Measurements from ENCODE around the gene ZNF774. TPM values are rescaled to one million over a fixed set of nuclear protein-coding genes. Genes with fewer than 3 reads are reported as not detected.

The ZNF774 gene
- total and polyA plus RNA-seq, 2 of the 8 experiments (the other 6 are each of a cell fraction or from before 2014, with no cell fraction given) = 0.82 to 2.6 TPM

DNA sequence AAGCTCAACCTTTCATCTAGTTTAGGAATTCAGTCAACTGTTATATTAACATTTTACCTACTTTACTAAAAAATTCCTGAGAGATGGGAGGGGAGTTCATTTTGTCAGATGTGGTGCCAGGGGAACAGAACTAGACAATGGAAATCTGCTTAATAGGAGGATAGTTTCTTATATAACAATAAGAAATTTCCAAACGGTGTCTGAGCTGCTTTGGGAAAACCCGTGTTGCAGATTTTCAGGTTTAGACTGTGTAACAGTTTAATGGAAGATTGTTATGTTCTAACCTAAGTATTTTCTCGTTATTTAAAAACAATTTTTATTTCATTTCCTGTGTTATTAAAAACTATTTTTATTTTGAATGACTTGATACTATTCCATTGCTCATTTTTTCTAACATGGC lies 55.3 kb downstream of the ZNF774 start (continued):
- TF ChIP-seq, protein P1, sequence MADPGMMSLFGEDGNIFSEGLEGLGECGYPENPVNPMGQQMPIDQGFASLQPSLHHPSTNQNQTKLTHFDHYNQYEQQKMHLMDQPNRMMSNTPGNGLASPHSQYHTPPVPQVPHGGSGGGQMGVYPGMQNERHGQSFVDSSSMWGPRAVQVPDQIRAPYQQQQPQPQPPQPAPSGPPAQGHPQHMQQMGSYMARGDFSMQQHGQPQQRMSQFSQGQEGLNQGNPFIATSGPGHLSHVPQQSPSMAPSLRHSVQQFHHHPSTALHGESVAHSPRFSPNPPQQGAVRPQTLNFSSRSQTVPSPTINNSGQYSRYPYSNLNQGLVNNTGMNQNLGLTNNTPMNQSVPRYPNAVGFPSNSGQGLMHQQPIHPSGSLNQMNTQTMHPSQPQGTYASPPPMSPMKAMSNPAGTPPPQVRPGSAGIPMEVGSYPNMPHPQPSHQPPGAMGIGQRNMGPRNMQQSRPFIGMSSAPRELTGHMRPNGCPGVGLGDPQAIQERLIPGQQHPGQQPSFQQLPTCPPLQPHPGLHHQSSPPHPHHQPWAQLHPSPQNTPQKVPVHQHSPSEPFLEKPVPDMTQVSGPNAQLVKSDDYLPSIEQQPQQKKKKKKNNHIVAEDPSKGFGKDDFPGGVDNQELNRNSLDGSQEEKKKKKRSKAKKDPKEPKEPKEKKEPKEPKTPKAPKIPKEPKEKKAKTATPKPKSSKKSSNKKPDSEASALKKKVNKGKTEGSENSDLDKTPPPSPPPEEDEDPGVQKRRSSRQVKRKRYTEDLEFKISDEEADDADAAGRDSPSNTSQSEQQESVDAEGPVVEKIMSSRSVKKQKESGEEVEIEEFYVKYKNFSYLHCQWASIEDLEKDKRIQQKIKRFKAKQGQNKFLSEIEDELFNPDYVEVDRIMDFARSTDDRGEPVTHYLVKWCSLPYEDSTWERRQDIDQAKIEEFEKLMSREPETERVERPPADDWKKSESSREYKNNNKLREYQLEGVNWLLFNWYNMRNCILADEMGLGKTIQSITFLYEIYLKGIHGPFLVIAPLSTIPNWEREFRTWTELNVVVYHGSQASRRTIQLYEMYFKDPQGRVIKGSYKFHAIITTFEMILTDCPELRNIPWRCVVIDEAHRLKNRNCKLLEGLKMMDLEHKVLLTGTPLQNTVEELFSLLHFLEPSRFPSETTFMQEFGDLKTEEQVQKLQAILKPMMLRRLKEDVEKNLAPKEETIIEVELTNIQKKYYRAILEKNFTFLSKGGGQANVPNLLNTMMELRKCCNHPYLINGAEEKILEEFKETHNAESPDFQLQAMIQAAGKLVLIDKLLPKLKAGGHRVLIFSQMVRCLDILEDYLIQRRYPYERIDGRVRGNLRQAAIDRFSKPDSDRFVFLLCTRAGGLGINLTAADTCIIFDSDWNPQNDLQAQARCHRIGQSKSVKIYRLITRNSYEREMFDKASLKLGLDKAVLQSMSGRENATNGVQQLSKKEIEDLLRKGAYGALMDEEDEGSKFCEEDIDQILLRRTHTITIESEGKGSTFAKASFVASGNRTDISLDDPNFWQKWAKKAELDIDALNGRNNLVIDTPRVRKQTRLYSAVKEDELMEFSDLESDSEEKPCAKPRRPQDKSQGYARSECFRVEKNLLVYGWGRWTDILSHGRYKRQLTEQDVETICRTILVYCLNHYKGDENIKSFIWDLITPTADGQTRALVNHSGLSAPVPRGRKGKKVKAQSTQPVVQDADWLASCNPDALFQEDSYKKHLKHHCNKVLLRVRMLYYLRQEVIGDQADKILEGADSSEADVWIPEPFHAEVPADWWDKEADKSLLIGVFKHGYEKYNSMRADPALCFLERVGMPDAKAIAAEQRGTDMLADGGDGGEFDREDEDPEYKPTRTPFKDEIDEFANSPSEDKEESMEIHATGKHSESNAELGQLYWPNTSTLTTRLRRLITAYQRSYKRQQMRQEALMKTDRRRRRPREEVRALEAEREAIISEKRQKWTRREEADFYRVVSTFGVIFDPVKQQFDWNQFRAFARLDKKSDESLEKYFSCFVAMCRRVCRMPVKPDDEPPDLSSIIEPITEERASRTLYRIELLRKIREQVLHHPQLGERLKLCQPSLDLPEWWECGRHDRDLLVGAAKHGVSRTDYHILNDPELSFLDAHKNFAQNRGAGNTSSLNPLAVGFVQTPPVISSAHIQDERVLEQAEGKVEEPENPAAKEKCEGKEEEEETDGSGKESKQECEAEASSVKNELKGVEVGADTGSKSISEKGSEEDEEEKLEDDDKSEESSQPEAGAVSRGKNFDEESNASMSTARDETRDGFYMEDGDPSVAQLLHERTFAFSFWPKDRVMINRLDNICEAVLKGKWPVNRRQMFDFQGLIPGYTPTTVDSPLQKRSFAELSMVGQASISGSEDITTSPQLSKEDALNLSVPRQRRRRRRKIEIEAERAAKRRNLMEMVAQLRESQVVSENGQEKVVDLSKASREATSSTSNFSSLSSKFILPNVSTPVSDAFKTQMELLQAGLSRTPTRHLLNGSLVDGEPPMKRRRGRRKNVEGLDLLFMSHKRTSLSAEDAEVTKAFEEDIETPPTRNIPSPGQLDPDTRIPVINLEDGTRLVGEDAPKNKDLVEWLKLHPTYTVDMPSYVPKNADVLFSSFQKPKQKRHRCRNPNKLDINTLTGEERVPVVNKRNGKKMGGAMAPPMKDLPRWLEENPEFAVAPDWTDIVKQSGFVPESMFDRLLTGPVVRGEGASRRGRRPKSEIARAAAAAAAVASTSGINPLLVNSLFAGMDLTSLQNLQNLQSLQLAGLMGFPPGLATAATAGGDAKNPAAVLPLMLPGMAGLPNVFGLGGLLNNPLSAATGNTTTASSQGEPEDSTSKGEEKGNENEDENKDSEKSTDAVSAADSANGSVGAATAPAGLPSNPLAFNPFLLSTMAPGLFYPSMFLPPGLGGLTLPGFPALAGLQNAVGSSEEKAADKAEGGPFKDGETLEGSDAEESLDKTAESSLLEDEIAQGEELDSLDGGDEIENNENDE (IDR thresholded peaks at IDR 0.05; ENCODE audit: insufficient replicate concordance, low read length) = no peak
- TF ChIP-seq CHD2 (IDR thresholded peaks at IDR 0.05; ENCODE audit: low read length) = no peak
- TF ChIP-seq TBP (IDR thresholded peaks at IDR 0.05; ENCODE audit: low read depth, low read length) = no peak
- no peak for TF ChIP-seq CTBP2 (IDR thresholded peaks at IDR 0.05; ENCODE audit: borderline replicate concordance, insufficient read depth, insufficient read length, low read length)
- no peak for TF ChIP-seq CREB1 (IDR thresholded peaks at IDR 0.05)
- no peak for TF ChIP-seq RAD21 (IDR thresholded peaks at IDR 0.05 in 1 of 2, conservative IDR thresholded peaks at IDR 0.05 in 1 of 2; ENCODE audit: low read depth in 2 of 2, low read length in 2 of 2)
- TF ChIP-seq HDAC2 (IDR thresholded peaks at IDR 0.05; ENCODE audit: borderline replicate concordance in 1 of 2, low read depth in 2 of 2, low read length in 2 of 2) = no peak
- no peak for TF ChIP-seq RXRA (IDR thresholded peaks at IDR 0.05; ENCODE audit: insufficient read depth, low read depth, low read length)
- no peak for TF ChIP-seq TAF7 (optimal IDR thresholded peaks at IDR 0.05; ENCODE audit: borderline replicate concordance, low read depth, low read length)
- TF ChIP-seq SAP30 (IDR thresholded peaks at IDR 0.05; ENCODE audit: insufficient read depth, insufficient replicate concordance, low read length) = no peak
- TF ChIP-seq MAFK (IDR thresholded peaks at IDR 0.05; ENCODE audit: low read depth, low read length) = no peak

All from H1 (cell line).